GM12801 (cell line): ENCODE measurements around the gene CX3CR1.

Experiments
- TF ChIP-seq, protein P1 (sequence below): IDR thresholded peaks from one replicate; pipeline ENCODE4 v1.5.1; 2011; ENCODE audit warnings: control low read depth; ENCODE audit not compliant: insufficient read length; ENCODE audit errors: extremely low read depth

CX3CR1 gene

GRCh38 chr3:39322936-39323335 is 43.1 kb upstream of the CX3CR1 start:
- TF ChIP-seq, protein P1, sequence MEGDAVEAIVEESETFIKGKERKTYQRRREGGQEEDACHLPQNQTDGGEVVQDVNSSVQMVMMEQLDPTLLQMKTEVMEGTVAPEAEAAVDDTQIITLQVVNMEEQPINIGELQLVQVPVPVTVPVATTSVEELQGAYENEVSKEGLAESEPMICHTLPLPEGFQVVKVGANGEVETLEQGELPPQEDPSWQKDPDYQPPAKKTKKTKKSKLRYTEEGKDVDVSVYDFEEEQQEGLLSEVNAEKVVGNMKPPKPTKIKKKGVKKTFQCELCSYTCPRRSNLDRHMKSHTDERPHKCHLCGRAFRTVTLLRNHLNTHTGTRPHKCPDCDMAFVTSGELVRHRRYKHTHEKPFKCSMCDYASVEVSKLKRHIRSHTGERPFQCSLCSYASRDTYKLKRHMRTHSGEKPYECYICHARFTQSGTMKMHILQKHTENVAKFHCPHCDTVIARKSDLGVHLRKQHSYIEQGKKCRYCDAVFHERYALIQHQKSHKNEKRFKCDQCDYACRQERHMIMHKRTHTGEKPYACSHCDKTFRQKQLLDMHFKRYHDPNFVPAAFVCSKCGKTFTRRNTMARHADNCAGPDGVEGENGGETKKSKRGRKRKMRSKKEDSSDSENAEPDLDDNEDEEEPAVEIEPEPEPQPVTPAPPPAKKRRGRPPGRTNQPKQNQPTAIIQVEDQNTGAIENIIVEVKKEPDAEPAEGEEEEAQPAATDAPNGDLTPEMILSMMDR = no peak

GRCh38 chr3:39319249-39319648 is 39.4 kb upstream of the CX3CR1 start:
- TF ChIP-seq, protein P1 = no peak

GRCh38 chr3:39318301-39318700 is 38.5 kb upstream of the CX3CR1 start:
- TF ChIP-seq, protein P1 = no peak

GRCh38 chr3:39317571-39318169 is 37.8 kb upstream of the CX3CR1 start:
- TF ChIP-seq, protein P1 = no peak

GRCh38 chr3:39315420-39315819 is 35.6 kb upstream of the CX3CR1 start:
- TF ChIP-seq, protein P1 = no peak

- TF ChIP-seq, protein P1 = no peak
Measured at GRCh38 chr3:39313289-39313688, 33.5 kb upstream of the CX3CR1 start.

DNA sequence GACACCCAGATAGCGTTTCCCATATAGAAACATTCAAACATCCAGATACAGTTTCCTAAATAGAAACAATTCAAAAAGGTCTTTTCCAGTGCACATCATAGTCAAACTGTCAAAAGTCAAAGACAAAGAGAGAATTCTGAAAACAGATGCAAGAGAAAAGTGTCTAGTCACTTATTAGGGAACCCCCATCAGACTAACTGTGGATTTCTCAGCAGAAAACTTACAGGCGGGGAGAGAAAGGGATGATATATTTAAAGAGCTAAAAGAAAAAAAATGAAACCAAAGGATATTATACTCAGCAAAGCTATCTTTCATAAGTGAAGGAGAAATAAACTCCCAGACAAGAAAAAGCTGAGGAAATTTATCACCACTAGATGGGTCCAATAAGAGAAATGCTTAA is 22.3 kb upstream of the CX3CR1 start:
- TF ChIP-seq, protein P1 = no peak
